HG03045 (cell line): ENCODE data around the gene AMZ2.

Experiments used
- ATAC-seq: cut with Tn5 transposase; IDR thresholded peaks from one replicate; pipeline ENCODE4 v1.9.1; 2021; ENCODE audit warnings: mild to moderate bottlenecking, moderate library complexity; ENCODE audit not compliant: unreplicated experiment

Gene AMZ2

GRCh38 chr17:68290268-68290954, 42.6 kb downstream of the AMZ2 start:
- ATAC-seq, result no peak

- ATAC-seq, result peak; percentile 55
Observed at GRCh38 chr17:68290955-68291835, 43.4 kb downstream of the AMZ2 start, which contains the start of the genes ARSG and SLC16A6. TSS of gene ARSG (plus strand) at chr17:68291495. CDS start at chr17:68307494, 15,999 bp downstream. TSS of gene SLC16A6 (minus strand) at chr17:68291127. CDS start at chr17:68278320, 12,807 bp downstream.

- peak; percentile 64 for ATAC-seq
Observed at GRCh38 chr17:68291836-68292688, 44.2 kb downstream of the AMZ2 start.

GRCh38 chr17:68292689-68293040, 44.8 kb downstream of the AMZ2 start:
- ATAC-seq, result no peak

- no peak for ATAC-seq
Observed at GRCh38 chr17:68293490-68294195, 45.8 kb downstream of the AMZ2 start.

- no peak for ATAC-seq
Observed at GRCh38 chr17:68294196-68294555, 46.3 kb downstream of the AMZ2 start.

- ATAC-seq, result no peak
Observed at GRCh38 chr17:68294617-68295016, 46.8 kb downstream of the AMZ2 start.

- ATAC-seq, result no peak
Observed at GRCh38 chr17:68295086-68295485, 47.2 kb downstream of the AMZ2 start.

- ATAC-seq, result no peak
Observed at GRCh38 chr17:68296217-68297191, 48.7 kb downstream of the AMZ2 start.

GRCh38 chr17:68297195-68297594, 49.4 kb downstream of the AMZ2 start:
- ATAC-seq, result no peak

- no peak for ATAC-seq
Observed at GRCh38 chr17:68298601-68299000, 50.8 kb downstream of the AMZ2 start.

GRCh38 chr17:68299817-68300216, 52.0 kb downstream of the AMZ2 start:
- no peak for ATAC-seq

GRCh38 chr17:68301438-68301959, 53.7 kb downstream of the AMZ2 start:
- ATAC-seq, result no peak

GRCh38 chr17:68302066-68302564, 54.3 kb downstream of the AMZ2 start:
- no peak for ATAC-seq

- ATAC-seq, result no peak
Observed at GRCh38 chr17:68302666-68303065, 54.8 kb downstream of the AMZ2 start.

GRCh38 chr17:68304706-68305105, 56.9 kb downstream of the AMZ2 start:
- ATAC-seq, result no peak

- no peak for ATAC-seq
Observed at GRCh38 chr17:68305142-68305541, 57.3 kb downstream of the AMZ2 start.
